HepG2 (cell line): ENCODE data around the gene MIB2. TPM values are rescaled to one million over a fixed set of nuclear protein-coding genes. Genes with fewer than 3 reads are reported as not detected.

Experiments
- FLYWCH1 ChIP-seq: sonication (generic); formaldehyde crosslinking; IDR thresholded peaks from 2 replicates; pipeline ENCODE4 v1.8.1; 2023; ENCODE audit warnings: mild to moderate bottlenecking, missing genetic modification reagents
- FOXA3 ChIP-seq: IDR thresholded peaks from 2 replicates; pipeline ENCODE4 v1.6.1; 2016; ENCODE audit warnings: missing genetic modification reagents, missing compliant biosample characterization
- GABPB1 ChIP-seq: IDR thresholded peaks from 2 replicates; pipeline ENCODE4 v1.6.1; 2016; ENCODE audit warnings: mild to moderate bottlenecking, missing genetic modification reagents, moderate library complexity, missing compliant biosample characterization
- GFI1 ChIP-seq: sonication (generic); formaldehyde crosslinking; IDR thresholded peaks from 2 replicates; pipeline ENCODE4 v1.5.0; 2020; ENCODE audit warnings: missing genetic modification reagents, mild to moderate bottlenecking, borderline replicate concordance
- HIVEP1 ChIP-seq: sonication (generic); formaldehyde crosslinking; IDR thresholded peaks from 2 replicates; pipeline ENCODE4 v1.4.0; 2020; ENCODE audit warnings: mild to moderate bottlenecking, missing genetic modification reagents
- HMG20A ChIP-seq: IDR thresholded peaks from 2 replicates; pipeline ENCODE4 v1.6.1; 2016; ENCODE audit warnings: borderline replicate concordance
- MAZ ChIP-seq, 2 experiments: sonication (generic) in 1 of 2; formaldehyde crosslinking in 1 of 2; IDR thresholded peaks; 2 replicates each; pipeline versions ENCODE4 v1.5.0 to v1.6.1; 2012 to 2020; ENCODE audit warnings: low read depth in 2 of 2, mild to moderate bottlenecking in 2 of 2, borderline replicate concordance in 1 of 2, improper control_type of control experiment in 1 of 2, low read length in 1 of 2, missing genetic modification reagents in 1 of 2, moderate library complexity in 1 of 2
- MED1 ChIP-seq: sonication (generic); formaldehyde crosslinking; IDR thresholded peaks from 2 replicates; pipeline ENCODE4 v1.4.0; 2020; ENCODE audit warnings: missing genetic modification reagents
- MTA1 ChIP-seq: sonication (generic); formaldehyde crosslinking; IDR thresholded peaks from 2 replicates; pipeline ENCODE4 v1.4.0; 2020; ENCODE audit warnings: missing genetic modification reagents, mild to moderate bottlenecking, borderline replicate concordance
- MXD4 ChIP-seq: IDR thresholded peaks from 2 replicates; pipeline ENCODE4 v1.6.1; 2016; ENCODE audit warnings: mild to moderate bottlenecking, missing biosample characterization, missing genetic modification reagents
- NFATC3 ChIP-seq: sonication (generic); formaldehyde crosslinking; IDR thresholded peaks from 2 replicates; pipeline ENCODE4 v1.5.1; 2020; ENCODE audit warnings: mild to moderate bottlenecking, missing genetic modification reagents
- NFRKB ChIP-seq: fragments of 450-650 bp; IDR thresholded peaks from 2 replicates; pipeline ENCODE4 v1.6.1; 2017
- PLRG1 ChIP-seq: fragments of 450-650 bp; conservative IDR thresholded peaks from 2 replicates; pipeline ENCODE4 v1.6.1; 2016
- POGZ ChIP-seq: sonication (generic); formaldehyde crosslinking; IDR thresholded peaks from 2 replicates; pipeline ENCODE4 v1.4.0; 2020; ENCODE audit warnings: mild to moderate bottlenecking, missing genetic modification reagents
- SP2 ChIP-seq: sonication (generic); formaldehyde crosslinking; IDR thresholded peaks from 2 replicates; pipeline ENCODE4 v1.5.1; 2020; ENCODE audit warnings: mild to moderate bottlenecking, missing genetic modification reagents
- TRIM22 ChIP-seq: fragments of 450-650 bp; IDR thresholded peaks from 2 replicates; pipeline ENCODE4 v1.6.1; 2017
- ZNF225 ChIP-seq: sonication (generic); formaldehyde crosslinking; IDR thresholded peaks from 2 replicates; pipeline ENCODE4 v1.4.0; 2020; ENCODE audit warnings: mild to moderate bottlenecking, missing genetic modification reagents
- ZNF329 ChIP-seq: sonication (generic); formaldehyde crosslinking; IDR thresholded peaks from 2 replicates; pipeline ENCODE4 v1.9.0; 2021; ENCODE audit warnings: low read depth, mild to moderate bottlenecking, missing genetic modification reagents
- polyA plus RNA-seq, 8 experiments: library from polyadenylated mRNA; depleted of rRNA in 3 of 8; stranded (reverse) in 7 of 8; unstranded in 1 of 8; fragments of >200 nt; fragmentation: Illumina TruSeq in 4 of 8; extraction: Trizol in 4 of 8; gene quantifications; 2 replicates each; pipeline versions ENCODE4 v1.2.1 to v1.2.3, GENCODE V29; 2011 to 2016; ENCODE audit warnings: low read depth in 4 of 8, missing spikeins in 1 of 8, mixed read lengths in 1 of 8; ENCODE audit not compliant: insufficient read depth in 1 of 8
- total RNA-seq, 5 experiments: library from RNA; depleted of rRNA; stranded (reverse); fragments of >200 nt; fragmentation: Illumina TruSeq; extraction: Trizol; gene quantifications; 2 replicates each; pipeline ENCODE4 v1.2.3, GENCODE V29; 2016; ENCODE audit warnings: low read depth in 1 of 5
- TF ChIP-seq, protein P1 (sequence below): IDR thresholded peaks from 2 replicates; pipeline ENCODE4 v1.6.1; 2016
- TF ChIP-seq, protein P2 (sequence below): sonication (generic); formaldehyde crosslinking; IDR thresholded peaks from 2 replicates; pipeline ENCODE4 v1.4.0; 2020; ENCODE audit warnings: missing genetic modification reagents
- TF ChIP-seq, protein P3 (sequence below), 2 experiments: sonication (generic) in 1 of 2; formaldehyde crosslinking in 1 of 2; IDR thresholded peaks; 2 replicates each; pipeline versions ENCODE4 v1.5.1 to v1.6.1; 2011 to 2020; ENCODE audit warnings: borderline replicate concordance in 1 of 2, low read depth in 1 of 2, low read length in 1 of 2, mild to moderate bottlenecking in 1 of 2, missing genetic modification reagents in 1 of 2, moderate library complexity in 1 of 2
- TF ChIP-seq, protein P4 (sequence below): sonication (generic); formaldehyde crosslinking; conservative IDR thresholded peaks from 2 replicates; pipeline ENCODE4 v1.4.0; 2020; ENCODE audit warnings: missing genetic modification reagents

The MIB2 gene
- total and polyA plus RNA-seq, 2 of the 13 experiments (the other 11 are each of a cell fraction or from before 2014, with no cell fraction given), result 19.9 to 30.4 TPM

GRCh38 chr1:1615256-1616044 is at the start of gene MIB2 (continued):
- TF ChIP-seq TRIM22, result no peak
- TF ChIP-seq, protein P1, sequence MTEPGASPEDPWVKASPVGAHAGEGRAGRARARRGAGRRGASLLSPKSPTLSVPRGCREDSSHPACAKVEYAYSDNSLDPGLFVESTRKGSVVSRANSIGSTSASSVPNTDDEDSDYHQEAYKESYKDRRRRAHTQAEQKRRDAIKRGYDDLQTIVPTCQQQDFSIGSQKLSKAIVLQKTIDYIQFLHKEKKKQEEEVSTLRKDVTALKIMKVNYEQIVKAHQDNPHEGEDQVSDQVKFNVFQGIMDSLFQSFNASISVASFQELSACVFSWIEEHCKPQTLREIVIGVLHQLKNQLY, result peak; percentile 11; the same call in 1 of the 2 replicates
- no peak for TF ChIP-seq HMG20A (CRISPR knock-in tag)
- TF ChIP-seq ZNF329 (CRISPR knock-in tag), result 0 out of 2 replicates have a peak, but pooled peaks have one; percentile 45
- TF ChIP-seq, protein P2, sequence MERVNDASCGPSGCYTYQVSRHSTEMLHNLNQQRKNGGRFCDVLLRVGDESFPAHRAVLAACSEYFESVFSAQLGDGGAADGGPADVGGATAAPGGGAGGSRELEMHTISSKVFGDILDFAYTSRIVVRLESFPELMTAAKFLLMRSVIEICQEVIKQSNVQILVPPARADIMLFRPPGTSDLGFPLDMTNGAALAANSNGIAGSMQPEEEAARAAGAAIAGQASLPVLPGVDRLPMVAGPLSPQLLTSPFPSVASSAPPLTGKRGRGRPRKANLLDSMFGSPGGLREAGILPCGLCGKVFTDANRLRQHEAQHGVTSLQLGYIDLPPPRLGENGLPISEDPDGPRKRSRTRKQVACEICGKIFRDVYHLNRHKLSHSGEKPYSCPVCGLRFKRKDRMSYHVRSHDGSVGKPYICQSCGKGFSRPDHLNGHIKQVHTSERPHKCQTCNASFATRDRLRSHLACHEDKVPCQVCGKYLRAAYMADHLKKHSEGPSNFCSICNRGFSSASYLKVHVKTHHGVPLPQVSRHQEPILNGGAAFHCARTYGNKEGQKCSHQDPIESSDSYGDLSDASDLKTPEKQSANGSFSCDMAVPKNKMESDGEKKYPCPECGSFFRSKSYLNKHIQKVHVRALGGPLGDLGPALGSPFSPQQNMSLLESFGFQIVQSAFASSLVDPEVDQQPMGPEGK (CRISPR knock-in tag), result peak; percentile 95
- TF ChIP-seq PLRG1, result no peak
- peak; percentile 62 for TF ChIP-seq SP2 (CRISPR knock-in tag)
- peak; percentile 79; the same call in 1 of the 2 replicates for TF ChIP-seq MAZ (IDR thresholded peaks at IDR 0.05; ENCODE audit: borderline replicate concordance, low read depth, low read length)
- TF ChIP-seq MAZ (CRISPR knock-in tag; IDR thresholded peaks at IDR 0.05; ENCODE audit: low read depth), result peak; percentile 87; the same call in 1 of the 2 replicates
- no peak for TF ChIP-seq FLYWCH1
- TF ChIP-seq GFI1 (CRISPR knock-in tag), result peak; percentile 44; the same call in 1 of the 2 replicates
- no peak for TF ChIP-seq NFATC3 (CRISPR knock-in tag)
- peak; percentile 52; the same call in 1 of the 2 replicates for TF ChIP-seq MED1 (CRISPR knock-in tag)
- peak; percentile 27; the same call in 1 of the 2 replicates for TF ChIP-seq POGZ (CRISPR knock-in tag)
- TF ChIP-seq, protein P3, sequence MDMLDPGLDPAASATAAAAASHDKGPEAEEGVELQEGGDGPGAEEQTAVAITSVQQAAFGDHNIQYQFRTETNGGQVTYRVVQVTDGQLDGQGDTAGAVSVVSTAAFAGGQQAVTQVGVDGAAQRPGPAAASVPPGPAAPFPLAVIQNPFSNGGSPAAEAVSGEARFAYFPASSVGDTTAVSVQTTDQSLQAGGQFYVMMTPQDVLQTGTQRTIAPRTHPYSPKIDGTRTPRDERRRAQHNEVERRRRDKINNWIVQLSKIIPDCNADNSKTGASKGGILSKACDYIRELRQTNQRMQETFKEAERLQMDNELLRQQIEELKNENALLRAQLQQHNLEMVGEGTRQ (IDR thresholded peaks at IDR 0.05; ENCODE audit: low read depth, low read length), result no peak
- TF ChIP-seq, protein P3 (CRISPR knock-in tag; IDR thresholded peaks at IDR 0.05; ENCODE audit: borderline replicate concordance), result no peak
- TF ChIP-seq GABPB1 (CRISPR knock-in tag), result peak; percentile 98
- TF ChIP-seq NFRKB, result no peak
- TF ChIP-seq, protein P4, sequence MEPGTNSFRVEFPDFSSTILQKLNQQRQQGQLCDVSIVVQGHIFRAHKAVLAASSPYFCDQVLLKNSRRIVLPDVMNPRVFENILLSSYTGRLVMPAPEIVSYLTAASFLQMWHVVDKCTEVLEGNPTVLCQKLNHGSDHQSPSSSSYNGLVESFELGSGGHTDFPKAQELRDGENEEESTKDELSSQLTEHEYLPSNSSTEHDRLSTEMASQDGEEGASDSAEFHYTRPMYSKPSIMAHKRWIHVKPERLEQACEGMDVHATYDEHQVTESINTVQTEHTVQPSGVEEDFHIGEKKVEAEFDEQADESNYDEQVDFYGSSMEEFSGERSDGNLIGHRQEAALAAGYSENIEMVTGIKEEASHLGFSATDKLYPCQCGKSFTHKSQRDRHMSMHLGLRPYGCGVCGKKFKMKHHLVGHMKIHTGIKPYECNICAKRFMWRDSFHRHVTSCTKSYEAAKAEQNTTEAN (CRISPR knock-in tag), result no peak
- no peak for TF ChIP-seq FOXA3 (CRISPR knock-in tag)
- TF ChIP-seq ZNF225 (CRISPR knock-in tag), result no peak
- TF ChIP-seq HIVEP1 (CRISPR knock-in tag), result no peak
- TF ChIP-seq MTA1 (CRISPR knock-in tag), result no peak
- TF ChIP-seq MXD4 (CRISPR knock-in tag), result peak; percentile 75; the same call in 1 of the 2 replicates
